NOMO-1 (cell line): ENCODE measurements around the gene DUSP1.
"Not testable (repeated sequence)": the region's sequence is repeated elsewhere in the genome, so short reads cannot be mapped to it uniquely, and the experiment has no call there.

Experiments used
- DNase-seq, 2 experiments: peaks; one replicate each; lab custom pipeline; 2025; ENCODE audit not compliant: unreplicated experiment in 2 of 2; lab: John Stamatoyannopoulos, UW

DUSP1 gene, protein sequence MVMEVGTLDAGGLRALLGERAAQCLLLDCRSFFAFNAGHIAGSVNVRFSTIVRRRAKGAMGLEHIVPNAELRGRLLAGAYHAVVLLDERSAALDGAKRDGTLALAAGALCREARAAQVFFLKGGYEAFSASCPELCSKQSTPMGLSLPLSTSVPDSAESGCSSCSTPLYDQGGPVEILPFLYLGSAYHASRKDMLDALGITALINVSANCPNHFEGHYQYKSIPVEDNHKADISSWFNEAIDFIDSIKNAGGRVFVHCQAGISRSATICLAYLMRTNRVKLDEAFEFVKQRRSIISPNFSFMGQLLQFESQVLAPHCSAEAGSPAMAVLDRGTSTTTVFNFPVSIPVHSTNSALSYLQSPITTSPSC

DNA sequence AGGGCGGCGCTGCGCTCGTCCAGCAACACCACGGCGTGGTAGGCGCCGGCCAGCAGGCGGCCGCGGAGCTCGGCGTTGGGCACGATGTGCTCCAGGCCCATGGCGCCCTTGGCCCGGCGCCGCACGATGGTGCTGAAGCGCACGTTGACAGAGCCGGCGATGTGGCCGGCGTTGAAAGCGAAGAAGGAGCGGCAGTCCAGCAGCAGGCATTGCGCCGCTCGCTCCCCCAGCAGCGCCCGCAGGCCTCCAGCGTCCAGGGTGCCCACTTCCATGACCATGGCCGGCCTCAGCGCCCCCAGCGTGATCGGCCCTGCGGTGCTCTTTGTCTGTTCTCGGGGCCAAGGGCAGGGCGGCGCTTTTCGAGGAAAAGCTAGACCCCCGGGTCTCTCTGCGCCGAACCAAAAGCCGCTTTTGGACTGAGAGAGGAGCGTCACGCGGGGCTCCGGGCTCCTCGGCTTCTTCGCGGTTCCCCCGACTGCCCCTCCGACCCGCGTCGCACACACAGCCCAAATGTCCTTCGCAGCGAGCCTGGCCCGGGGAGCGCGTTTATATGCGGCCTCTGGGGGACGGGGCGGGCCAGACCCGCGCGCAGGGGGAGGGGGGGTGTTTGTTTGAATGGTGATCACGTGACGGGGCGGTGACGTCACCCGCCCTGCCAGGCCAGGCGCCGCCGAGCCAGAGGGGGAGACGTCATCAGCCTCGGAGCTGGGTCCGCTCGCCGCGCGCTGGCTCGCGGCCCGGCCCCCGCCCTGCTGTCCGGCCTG, at the start of gene DUSP1:
DUSP1 (minus strand) TSS at position 521 of the 764 bp plus-strand sequence; CDS start at position 278, 243 bp downstream.
- DNase-seq = peak; percentile 81 to 92

DNA sequence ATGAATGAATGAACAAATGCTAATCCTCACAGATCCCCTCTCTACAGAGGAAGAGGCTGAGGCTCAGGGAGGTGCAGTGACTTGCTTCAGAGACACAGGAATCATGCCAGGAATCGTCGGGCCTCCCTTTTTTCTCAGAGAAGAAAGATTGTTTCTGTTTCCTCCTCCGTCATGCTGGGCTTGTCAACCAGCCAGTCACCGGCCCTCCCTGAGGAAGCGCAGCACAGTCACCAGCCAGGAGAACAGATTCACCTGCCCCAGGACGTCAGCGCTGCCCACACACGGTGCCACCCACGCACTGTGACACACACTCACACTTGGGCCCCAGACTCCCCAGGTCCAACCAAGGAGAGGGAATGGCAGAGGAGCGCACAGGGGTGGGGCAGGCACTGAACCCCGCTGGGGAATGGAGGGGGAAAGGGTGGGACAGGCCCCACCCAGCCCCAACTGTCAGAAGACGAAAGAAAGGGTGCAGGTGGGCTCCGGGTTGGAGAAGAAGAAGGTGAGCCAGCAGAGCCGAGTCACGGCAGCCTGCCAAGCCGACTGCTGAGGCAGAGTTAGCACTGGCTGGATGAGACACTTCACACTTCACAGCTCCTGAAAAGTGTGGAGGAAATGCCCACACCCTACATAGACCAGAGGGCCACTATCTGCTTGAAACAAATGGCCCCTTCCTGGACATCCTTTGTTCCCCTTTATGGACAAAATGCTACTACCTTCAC, 49.2 kb upstream of the DUSP1 start:
- DNase-seq = no peak

DNA sequence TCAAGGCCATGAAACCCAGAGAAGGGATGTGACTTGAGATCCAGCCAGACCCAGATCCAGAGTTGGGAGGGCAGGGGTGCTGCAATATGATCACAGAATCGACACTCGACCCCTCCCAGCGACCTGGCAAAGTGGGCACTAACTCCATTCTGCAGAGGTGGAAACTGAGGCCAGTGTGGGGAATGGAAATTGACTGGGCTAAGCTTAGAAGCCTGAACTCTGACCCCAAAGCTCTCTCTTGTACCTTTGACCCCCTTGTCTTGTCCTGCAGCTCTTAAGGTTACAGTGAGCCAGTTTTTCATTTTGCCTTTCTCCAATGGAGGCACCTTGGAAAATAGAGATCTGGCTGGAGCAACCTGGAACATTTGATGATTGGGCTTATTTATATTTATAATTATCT, 48.6 kb upstream of the DUSP1 start:
- DNase-seq = no peak

DNA sequence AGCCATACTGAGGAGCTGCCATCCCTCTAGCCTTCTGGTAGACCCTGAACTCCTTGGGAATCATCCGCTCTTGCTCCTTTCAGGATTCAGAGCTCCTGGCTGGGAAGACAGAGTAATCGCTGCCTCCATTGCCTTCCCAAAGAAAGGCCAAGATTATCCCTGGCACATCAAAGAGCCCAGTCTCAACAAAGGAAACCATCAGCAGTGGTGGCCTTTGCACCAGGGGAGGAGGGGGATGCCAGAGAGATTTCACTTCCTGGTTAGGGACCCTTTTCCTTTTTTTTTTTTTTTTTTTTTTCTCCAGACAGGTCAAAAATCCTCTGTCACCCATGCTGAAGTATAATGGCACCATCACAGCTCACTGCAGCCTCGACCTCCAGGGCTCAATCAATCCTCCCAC, 47.1 kb upstream of the DUSP1 start:
- no peak for DNase-seq

DNA sequence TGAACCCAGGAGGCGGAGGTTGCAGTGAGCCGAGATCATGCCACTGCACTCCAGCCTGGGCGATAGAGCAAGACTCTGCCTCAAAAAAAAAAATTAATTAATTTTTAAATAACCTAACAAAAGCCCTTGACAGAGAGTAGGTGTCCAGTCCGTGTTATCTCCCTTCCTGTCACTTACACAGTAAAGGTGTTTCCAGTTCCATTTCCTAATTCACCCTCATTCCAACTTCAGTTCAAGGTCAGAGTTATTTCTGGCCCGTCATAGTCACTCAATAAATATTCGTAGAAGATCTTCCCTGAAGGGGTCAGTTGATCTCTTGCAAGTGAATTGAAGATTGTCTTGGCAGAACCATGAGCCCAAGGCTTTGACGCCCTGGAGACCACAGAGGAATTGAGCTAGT, 46.7 kb upstream of the DUSP1 start:
- no peak for DNase-seq

DNA sequence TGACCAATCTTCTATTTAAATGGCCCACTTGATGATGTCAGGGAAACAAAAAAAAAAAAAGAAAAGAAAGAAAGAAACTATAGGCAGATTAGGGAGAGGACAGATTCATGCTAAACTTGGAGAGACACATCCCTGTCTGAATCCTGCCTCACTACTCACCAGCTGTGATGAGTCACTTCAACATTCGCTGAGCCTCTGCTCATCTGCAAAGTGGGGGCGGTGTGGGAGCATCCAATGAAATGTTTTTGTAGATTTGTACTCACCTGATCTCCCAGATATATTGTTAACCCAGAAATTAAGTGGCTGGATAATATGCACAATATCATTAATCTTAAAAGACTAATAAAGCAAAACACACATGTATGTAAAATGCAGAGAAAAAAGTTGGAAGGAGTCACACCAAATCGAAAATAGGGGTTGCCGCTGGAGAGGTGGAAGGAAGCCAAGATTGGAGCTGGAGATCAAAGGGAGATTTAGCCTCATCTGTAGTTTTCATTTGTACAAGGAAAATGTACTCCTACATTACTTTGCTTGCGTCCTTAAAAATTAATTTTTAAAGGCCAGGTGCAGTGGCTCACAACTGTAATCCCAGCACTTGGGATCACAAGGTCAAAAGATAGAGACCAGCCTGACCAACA, 46.0 kb upstream of the DUSP1 start:
- DNase-seq = no peak

DNA sequence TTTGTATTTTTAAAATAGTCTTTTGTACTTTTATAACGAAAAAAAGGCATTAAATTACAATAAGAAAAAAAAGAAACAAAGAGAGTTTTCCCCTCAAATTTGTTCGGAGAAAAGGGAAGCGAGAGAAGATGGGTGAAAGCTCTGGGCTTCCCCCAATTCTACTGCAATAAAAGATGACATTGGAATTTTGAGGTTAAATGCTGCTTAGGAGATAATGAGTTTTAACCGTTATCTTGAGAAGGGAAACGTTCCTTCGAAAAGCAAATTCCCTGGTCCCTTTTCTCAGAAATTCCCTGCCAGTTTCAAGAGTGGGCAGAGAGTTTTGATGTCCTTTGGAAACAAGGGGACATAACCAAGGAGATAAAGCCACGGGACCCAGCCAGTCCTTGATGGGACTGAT, 44.6 kb upstream of the DUSP1 start:
- peak in 1 of 2 experiments; percentile 7 for DNase-seq

DNA sequence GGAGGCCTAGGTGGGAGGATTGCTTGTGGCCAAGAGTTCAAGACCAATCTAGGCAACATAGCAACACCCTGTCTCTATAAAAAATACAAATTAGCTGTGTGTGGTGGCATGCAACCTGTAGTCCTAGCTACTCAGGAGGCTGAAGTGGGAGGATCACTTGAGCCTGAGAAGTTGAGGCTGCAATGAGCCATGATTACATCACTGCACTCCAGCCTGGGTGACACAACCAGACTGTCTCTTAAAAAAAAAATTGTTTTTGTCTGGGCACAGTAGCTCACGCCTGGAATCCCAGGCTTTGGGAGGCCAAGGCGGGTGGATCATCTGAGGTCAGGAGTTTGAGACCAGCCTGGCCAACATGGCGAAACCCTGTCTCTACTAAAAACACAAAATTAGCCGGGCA, 40.0 kb upstream of the DUSP1 start:
- not testable (repeated sequence) for DNase-seq

DNA sequence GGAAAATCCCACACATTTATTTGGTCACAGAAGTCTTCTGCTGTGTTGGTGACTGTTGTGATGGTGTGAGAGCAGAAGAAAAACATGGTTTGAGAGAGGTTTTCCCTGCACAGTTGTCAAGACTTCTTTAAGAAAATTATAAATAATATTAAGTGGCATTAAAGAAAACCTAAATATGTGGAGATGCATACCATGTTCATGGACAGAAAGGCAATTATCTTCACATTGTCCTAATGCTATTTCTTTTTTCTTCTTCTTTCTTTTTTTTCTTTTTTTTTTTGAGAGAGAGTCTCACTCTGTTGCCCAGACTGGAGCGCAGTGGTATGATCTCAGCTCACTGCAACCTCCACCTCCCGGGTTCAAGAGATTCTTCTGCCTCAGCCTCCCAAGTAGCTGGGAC, 38.8 kb upstream of the DUSP1 start:
- no peak for DNase-seq

DNA sequence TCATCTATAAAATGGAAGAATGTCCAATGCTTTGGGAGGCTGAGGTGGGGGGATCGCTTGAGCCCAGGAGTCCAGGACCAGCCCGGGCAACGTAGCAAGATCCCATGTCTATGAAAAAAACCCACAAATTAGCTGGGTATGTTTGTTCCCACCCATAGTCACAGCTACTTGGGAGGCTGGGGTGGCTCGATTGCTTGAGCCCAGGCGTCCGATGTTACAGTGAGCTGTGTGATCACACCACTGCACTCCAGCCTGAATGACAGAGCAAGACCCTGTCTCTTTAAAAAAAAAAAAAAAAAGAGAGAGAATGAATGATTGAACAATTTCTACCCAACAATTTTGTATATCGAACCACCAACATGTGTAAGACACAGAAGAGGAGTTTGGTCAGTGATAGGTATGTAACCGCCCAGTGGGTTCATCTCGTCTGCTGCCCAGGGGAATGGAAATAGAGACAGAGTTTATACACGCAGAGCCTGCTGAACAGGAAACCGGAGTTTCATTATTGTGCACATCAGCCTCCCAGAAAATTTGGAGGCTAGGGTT, 36.8 kb upstream of the DUSP1 start:
- DNase-seq = no peak

DNA sequence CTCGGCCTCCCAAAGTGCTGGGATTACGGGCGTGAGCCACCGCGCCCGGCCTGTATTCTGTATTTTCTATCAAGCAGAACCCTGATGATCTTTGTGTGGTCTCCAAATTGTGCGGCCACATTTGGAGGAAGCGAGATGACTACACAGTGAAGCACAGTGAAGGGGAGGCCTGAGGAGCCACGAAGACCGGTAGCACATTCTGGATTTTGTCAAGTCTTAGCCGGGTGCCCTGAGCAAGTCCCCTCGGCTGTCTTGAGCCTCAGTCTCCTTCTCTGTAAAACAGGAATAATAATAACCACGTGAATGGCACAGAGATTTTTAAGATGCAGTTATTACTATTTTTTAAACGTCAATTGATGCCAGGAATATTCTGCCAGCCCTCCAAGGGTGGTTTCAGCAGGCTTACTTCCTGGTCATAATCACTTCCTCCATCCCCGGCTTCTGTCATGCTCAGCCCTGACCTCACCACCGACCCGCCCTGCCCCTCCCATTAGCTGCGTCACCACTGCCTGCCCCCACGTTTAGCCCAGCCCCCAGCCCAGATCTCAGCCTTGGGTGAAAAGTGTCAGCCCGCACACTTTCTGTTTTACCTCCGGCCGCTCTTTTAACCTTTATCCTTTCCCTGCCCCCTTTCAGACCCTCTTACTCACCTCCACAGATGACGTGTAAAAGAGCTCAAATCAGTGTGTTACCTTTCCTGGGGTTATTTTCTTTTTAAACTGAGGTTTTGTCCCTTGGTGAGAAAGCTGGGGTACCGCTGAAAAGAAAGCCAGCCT, 36.1 kb upstream of the DUSP1 start:
- peak; percentile 77 to 84 for DNase-seq

DNA sequence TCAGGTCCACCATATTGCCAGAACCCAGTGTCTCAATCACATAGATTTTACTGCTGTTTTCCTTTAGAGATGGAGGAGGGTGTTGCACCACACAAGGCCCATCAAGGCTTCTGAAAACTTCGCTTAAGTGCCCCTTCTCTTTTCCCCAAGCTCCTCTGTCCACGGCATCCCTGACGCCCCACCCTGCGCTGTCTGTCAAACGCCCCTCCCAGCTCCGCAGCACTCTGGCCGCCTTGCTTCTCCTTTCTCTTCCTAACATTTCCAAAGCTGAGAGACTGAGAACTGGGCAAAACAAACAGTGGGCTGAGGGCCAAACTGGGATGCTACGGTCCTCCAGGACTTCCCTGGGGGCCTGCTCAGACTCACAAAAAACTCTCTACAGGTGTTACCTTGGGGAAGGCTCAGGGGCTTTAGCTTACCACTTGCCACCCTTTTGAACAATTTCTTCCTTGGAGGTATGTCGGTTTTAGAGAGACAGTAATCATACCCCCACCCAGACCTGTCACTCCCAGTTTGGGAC, 34.8 kb upstream of the DUSP1 start:
- no peak for DNase-seq

DNA sequence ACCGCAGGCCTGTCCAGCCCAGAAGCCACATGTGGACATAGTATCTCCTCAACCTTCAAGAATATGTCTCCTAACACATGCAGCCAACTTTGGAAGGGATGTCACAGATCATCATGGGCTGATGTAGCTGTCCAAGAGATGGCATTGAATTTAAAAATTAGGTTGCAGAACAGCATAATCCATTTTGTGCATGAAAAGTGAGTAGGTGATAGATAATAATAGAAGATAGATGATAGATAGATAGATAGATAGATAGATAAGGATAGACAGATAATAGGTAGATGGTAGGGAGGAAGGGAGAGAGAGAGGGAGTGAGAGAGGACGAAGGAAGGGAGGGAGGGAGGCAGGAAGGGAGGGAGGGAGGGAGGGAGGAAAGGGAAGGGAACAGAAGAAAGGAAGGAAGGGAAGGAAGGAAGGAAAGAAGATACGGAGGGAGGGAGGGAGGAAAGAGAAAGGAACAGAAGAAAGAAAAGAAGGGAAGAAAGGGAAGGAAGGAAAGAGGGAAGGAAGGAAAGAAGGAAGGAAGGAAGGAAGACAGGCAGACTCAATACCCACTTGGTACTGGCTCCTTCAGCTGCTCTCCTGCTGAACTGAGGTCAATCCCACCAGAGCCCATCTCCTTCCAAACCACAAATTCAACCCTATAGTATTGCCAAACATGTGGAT, 34.2 kb upstream of the DUSP1 start:
- no peak for DNase-seq

DNA sequence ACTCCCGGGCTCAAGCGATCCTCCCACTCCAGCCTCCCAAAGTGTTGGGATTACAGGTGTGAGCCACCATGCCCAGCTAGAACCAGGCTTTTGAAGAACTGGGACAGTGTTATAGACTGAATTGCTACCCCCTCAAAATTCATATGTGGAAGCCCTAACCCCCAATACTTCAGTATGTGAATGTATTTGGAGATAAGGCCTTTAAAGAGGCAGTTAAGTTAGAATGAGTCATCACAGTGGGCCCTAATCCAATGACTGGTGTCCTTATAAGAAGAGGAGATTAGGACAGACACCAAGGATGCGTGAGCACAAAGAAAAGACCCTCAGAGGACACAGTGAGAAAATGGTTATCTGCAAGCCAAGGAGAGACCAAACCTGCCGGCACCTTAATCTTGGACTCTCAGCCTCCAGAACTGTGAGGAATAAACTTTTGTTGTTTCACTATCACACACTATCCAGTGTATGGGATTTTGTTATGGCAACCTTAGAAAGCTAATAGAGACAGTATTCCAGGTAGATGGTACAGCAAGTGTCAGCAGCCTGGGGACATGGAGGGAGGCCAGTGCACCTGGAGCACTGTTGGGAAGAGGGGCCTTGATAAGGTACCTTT, 31.7 kb upstream of the DUSP1 start:
- DNase-seq = no peak

DNA sequence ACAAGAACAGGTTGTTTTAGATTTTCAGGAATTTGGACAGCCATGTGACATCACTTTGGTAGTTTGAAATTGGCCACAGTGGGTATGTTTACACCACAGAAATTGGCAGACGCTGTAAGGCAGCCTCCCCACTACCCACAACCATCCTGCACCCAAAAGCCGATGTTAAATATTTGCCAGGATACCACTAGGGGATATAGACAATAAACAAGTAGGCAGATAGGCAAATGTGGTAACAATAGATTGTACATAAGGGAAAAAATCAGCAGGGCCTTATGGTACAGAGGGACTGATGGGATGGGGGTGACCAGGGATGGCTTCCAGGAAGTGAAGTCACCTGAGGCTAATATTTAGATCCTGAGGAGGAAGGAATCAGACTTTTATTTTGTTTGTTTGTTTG, 31.1 kb upstream of the DUSP1 start:
- no peak for DNase-seq

DNA sequence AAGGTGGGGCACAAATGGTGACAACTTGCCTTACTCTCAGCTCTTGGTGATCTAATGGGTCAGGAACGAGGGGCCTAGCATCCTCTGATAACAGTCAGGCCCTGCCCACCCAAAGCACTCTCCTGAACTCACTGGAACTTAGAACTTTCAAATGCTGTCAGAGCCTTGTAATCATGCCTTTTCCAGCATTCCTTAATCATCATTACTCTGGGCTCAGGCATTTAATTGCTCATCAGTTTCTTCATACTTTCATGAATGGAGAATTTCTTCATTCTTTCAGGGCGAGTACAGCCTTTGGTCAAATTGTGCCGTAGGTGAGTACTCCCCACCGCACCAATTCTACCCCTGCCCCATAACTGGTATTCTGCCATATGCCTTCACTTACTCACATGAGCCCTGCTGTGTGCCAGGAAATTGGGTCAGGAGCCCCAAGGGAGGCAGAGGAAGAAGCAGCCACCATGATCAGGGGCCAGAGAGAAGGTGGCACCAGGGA, 30.2 kb upstream of the DUSP1 start:
- DNase-seq = no peak

DNA sequence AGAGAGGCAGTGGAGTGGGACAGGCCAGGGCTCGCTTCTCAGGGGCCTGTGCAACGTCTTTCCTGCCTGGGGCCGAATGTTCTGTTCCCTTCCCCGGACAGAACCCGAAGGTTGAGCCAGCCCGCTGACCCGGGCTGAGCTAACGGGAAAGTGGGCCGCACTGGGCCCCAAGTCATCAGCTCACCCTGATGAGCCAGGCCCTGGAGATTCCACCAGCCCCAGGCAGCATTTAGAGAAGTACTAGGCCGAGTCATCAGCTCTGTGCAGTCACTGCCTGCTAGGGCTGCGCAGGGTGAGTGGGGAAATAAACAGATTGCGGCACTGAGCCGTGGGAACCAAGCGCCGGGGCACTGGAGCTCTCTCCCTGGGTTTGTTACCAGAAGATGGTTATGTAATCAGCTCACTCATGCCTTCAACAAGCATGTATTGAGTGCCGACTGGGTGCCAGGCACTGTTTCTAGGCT, 29.1 kb upstream of the DUSP1 start:
- peak; percentile 92 to 93 for DNase-seq

DNA sequence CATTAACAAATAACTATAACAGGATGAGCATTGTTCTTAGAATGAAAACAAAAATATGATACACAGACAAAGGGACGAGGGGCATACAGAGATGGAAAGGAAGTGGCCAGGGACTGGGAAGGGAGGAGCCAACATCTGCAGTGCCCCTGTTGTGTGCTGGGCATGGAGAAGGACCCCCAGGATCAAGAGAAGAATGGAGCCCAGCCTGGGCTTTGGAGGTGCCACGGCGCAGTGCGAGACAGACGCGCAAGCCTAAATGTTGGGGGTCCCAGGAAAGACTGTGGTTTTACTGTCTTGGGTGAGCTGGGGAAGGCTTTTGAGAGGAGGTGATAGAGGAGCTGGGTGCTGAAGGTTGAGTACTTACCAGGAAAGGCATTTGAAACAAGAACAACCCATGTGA, 28.4 kb upstream of the DUSP1 start:
- DNase-seq = no peak
